Ishikawa (cell line): Measurements from ENCODE around the gene CALCR.

ENCODE experiments used
- CREB1 ChIP-seq: IDR thresholded peaks from 2 replicates; pipeline ENCODE4 v1.6.1; 2012; ENCODE audit warnings: low read depth
- EP300 ChIP-seq: IDR thresholded peaks from 2 replicates; pipeline ENCODE4 v1.6.1; 2012; ENCODE audit warnings: borderline replicate concordance
- ZBTB7A ChIP-seq: IDR thresholded peaks from 2 replicates; pipeline ENCODE4 v1.6.1; 2012; ENCODE audit warnings: low read depth
- TF ChIP-seq, protein P1 (sequence below): IDR thresholded peaks from 2 replicates; pipeline ENCODE4 v1.6.1; 2012
- TF ChIP-seq, protein P2 (sequence below): IDR thresholded peaks from 2 replicates; pipeline ENCODE4 v1.6.1; 2012

DNA sequence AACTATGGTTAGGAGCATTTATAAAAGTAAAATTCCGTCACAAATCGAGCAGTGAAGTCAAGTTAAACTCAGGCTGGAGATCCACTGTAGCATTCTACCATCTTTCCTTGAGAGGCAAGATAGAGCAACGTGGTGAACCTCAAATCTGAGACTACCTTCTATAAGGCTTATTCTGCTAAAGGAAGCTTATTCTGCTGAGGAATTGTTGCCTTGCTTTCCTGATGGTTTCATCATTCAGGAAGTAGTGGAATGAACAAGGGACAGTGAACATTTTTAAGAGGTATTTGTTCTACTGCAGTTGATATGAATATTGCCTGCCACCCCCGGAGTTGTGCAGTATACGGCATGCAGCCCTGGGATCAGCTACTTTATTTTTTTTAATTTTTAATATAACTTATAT, 171.6 kb downstream of the CALCR start:
- TF ChIP-seq, protein P1, sequence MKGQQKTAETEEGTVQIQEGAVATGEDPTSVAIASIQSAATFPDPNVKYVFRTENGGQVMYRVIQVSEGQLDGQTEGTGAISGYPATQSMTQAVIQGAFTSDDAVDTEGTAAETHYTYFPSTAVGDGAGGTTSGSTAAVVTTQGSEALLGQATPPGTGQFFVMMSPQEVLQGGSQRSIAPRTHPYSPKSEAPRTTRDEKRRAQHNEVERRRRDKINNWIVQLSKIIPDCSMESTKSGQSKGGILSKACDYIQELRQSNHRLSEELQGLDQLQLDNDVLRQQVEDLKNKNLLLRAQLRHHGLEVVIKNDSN: no peak
- TF ChIP-seq EP300 (no peak), CREB1 (no peak), ZBTB7A (no peak)
- TF ChIP-seq, protein P2, sequence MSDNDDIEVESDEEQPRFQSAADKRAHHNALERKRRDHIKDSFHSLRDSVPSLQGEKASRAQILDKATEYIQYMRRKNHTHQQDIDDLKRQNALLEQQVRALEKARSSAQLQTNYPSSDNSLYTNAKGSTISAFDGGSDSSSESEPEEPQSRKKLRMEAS: no peak
